G401 (cell line): ENCODE data around the gene SIK3. TPM values are rescaled to one million over a fixed set of nuclear protein-coding genes. Genes with fewer than 3 reads are reported as not detected.

ENCODE experiments used
- DNase-seq: peaks from one replicate; pipeline ENCODE4 v3.0.0-alpha.2; 2015; ENCODE audit warnings: low spot score
- in situ Hi-C: cut with HindIII; loops from 2 replicates; pipeline ENCODE4 v1.10.0; 2016; ENCODE audit warnings: low sequenced_read_pairs, mixed read lengths
- total RNA-seq: library from RNA; depleted of rRNA; stranded (reverse); fragments of >200 nt; shearing (Covaris generic); gene quantifications from 2 replicates; pipeline ENCODE4 v1.2.3, GENCODE V29; 2014

SIK3 gene
- total RNA-seq, 1 experiment from 2014 or later = 8.1 TPM

DNA sequence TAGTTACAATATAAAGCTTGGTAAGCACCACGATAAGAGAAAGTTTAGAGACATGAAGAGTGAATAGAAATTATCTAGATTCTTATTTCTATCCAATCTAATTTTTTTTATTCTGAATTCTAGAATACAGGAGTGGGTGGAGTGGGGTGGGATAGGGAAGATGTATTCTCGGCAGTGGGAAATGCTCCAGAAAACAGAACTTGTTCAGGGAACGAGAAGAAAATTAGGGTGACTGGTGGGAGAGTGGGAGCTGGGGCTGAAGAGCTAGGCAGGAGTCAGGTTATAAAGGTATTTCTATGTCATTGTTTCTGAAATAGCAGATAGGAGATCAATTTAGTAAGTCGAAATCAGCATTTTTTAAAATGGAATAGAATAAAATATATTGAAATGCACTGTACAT is 207.6 kb downstream of the SIK3 start:
- in situ Hi-C loops = no loop called here
- no peak for DNase-seq

DNA sequence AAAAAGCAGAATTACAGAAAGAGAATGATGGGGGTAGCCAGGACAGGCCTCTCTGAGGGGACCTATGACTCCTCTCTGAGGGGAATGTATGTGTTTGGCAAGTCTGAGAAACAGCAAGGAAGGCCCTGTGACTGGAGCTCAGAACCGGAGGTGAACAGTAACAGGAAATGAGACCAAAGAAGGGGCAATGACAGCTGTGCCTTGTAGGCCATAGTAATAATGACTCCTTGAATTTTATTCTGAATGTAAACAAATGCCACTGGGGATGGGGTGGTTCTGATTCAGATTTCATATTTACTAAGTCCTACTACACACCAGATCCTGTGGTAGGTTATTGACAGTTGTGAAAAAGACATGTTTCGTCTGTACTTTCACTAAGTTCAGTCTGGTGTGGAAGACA is 208.0 kb downstream of the SIK3 start:
- DNase-seq = no peak
- in situ Hi-C loops = no loop called here

DNA sequence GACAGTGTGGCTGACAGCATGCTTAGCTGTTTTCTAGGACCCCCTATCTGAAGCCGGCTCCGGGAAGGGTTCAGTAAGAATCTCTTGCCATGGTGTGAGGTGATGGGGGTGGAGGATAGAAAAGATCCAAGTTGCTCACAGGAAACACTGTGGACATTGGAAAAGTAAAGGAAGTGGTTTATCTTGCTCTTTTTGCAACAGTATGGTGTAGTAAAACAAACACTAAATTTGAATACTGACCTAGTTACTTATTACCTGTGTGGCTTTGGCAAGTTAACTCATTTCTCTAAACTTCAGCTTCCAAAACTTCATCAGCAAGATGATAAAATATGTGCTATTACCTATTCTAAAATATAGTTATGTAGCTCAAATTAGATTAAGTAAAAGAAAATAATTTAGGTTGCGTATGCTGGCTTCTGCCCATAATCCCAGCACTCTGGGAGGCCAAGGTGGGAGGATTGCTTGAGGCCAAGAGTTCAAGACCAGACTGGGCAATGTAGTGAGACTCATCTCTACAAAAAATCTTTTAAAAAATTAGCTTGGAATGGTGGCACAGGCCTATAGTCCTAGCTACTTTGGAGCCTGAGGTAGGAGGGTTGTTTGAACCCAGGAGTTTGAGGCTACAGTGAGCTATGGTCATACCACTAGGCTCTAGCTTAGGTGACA is 209.2 kb downstream of the SIK3 start:
- no peak for DNase-seq
- in situ Hi-C loops = no loop called here

DNA sequence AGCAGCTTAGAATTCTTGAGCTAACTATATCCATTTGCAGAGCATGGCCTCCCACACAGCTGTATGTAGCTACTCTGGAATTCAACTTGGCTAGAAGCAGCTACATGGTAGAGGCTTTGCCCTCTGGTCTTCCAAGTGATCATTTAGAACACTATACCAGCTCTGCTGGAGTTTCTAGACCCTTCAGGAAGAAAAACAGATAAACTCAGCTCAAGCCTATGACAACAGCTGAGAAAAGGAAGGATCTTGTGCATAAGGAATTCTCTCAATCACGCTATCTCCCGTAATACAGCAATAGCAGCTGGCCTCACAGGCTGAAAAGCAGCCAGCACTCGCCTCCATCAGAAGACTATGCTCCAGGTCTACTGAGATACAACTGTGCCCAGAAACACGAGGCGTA is 210.2 kb downstream of the SIK3 start:
- DNase-seq = no peak
- in situ Hi-C loops = no loop called here

DNA sequence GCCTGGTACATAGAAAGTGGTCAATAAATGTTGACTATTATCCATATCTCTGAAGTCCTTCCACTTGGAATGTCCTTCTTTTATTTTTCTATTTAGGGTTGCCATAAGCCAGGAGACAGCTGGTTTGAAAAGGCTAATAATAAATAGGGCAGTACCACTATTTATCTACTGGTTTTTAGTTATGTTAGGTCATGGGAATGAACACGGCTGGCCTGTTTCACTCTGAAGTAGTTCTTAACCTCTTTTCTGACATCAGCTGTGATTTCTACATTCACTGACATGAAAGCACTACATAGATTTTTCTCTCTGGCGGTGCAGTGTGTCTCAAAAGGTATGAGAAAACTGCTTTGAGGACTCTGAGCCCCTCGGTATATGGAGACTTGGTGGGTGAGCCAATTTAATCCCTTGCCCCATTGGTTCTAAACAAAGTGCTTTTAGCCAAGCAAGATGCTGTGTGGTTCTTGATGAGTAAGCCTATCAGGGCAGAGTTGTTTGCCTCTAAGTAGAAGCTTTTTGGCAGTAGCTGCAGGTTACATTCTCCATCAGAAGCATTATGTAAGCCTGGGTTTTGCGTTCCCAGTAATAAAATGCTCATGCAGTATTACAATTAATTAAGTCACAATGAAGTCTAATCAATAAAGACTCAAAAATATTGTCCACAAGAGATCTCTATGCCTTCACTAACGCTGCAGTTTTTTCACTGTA is 212.1 kb downstream of the SIK3 start:
- peak; percentile 82 for DNase-seq
- in situ Hi-C loops = no loop called here

DNA sequence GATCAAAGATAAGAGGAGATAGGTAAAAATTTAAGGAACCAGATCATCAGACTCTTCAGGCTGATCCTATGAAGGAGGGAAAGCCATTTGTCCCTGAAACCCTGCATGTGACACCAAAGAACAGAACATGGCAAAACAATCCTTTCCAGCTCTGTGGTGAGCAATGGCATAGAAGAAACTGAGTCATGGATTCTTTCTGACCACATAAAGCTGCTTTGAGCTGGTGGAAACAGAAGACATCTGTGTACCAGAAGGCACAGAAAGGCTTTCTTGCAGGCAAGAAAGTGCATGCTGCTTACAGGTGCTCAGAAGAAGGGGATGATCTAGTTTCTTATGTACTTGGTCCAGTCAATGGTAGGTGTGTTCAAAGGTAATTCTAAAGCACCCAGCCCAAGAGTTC is 215.8 kb downstream of the SIK3 start:
- in situ Hi-C loops = no loop called here
- DNase-seq = no peak

DNA sequence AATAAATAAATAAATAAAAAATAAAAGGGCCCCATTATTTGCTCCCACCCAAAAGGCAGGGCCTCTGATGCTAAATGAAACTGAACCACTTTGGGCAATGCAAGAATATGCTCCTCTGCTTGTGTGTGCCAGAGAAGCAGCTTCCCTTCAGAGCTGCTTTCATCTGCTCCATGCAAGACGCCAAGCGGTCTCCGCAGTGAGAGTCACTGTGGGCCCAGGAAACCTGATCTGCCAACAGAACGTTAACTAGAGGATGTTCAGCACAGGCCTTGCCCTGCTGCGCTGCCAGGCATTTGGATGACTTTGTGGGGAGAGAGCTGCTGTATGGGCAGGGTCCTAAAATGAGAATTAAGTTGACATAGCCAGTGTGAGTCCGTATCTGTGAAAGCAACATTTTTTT is 217.1 kb downstream of the SIK3 start:
- in situ Hi-C loops = no loop called here

DNA sequence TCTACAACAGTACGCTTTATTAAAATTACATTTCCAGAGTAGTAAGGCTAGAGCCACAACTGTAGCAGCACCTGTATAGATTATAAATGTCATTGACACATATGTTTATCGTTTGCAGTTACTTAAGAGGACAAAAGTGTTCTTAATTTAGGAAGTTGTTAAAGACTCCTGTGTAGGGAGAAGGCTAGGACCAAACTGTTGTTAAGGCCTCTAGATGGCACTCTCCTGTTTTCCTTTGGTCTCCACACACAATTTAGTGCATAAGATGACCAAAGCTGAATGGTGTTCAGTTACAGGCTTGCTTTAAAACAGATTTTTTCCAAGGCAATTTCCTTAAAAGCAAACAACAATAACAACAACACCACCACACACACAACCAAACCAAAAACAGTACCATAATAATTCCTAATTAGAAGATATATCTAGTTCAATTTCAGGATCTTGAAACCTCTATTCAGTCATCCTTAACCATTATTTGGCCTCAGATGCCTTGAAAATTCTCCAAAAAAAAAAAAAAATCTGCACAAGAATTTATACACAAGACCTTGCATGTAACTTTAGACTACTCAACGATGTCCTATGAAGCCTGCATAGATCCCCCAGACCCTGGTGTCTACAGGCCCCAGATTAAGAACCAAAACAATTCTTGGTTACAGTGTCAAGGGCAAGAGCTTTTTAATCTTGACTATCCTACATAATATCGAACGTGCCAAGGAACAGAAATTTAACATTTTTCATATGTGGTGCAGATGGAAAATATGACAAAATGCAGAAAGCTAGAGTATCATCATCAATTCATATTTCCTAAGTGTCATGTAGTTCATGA is 218.2 kb downstream of the SIK3 start:
- DNase-seq = peak; percentile 86
- in situ Hi-C loops = no loop called here

More for the DNA sequence above, 217.1 kb downstream of the SIK3 start:
- DNase-seq = peak; percentile 86

DNA sequence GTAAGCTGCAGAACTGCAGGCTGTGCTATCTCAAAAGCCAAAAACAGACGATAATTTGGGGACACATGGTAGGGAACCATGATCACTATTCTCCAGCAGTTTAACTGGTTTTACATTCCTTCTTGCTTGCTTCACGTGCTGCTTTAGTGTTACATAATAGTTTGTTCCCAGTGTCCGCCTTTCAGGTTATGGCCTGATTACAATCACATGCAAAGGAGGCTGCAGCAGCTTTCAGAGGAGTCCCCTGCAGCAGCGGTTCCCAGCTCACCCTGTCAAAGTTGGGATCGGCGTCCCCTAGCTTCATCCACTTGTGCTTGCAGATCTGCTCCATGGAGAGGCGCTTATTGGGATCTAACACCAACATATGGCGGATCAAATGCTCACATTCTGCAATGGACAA is 221.6 kb downstream of the SIK3 start:
- DNase-seq = peak; percentile 53
- in situ Hi-C loops = no loop called here

DNA sequence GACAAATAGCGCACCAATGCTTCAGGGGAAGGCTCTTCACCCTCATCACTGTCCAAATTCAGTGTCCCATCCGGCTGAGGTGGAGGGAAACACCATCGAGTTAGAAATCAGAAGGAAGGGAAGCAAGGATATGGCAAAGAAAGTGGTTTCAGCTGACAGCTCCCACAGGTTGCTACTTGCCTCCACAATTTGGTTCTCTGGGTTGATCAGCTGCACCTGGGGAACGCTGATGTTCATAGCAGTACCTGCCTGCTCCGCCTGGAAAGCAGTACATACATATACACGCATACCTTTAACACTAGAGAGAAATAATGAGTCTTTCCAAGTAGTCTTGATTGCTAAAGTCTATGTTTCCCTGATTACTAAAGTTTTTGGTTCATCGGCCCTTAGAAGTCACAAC is 223.0 kb downstream of the SIK3 start:
- no peak for DNase-seq
- in situ Hi-C loops = no loop called here

DNA sequence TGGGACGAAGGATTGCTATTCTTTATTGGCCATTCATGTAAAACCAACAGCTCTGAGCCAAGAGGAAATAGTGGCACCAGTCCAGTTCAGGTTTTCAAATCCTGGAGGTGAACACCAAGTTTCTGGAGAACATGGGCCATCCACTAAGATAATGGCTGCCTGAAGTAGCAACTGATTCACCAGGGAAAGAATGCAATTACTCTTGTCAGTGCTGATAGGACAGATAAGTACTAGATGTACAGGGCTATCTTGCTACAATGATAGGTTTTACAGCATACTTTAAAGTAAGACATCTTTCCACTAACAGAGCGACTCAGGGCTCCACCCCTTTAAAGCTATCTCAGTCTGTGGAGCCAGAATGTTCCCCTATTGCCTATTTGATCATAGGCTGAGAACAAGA is 224.0 kb downstream of the SIK3 start:
- no peak for DNase-seq
- in situ Hi-C loops = no loop called here

DNA sequence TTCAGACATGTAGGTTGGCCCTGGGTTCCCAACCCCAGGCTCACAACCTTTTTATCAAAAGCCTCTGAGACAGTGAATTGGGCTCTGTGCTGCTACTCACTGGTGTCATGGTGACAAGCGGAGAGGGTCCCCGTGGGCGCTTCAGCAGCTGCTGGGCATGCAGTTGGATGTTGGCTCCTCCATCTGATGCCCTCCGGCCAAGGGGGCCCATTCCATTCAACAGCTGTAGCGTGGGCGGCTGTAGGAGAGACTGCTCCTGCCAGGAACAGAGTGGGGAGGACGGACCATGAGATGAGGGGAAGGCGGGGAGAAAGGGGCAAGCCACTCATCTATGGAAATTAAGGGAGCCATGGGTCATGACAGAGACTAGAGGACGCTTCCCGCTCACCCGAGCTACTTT is 224.8 kb downstream of the SIK3 start:
- DNase-seq = no peak

DNA sequence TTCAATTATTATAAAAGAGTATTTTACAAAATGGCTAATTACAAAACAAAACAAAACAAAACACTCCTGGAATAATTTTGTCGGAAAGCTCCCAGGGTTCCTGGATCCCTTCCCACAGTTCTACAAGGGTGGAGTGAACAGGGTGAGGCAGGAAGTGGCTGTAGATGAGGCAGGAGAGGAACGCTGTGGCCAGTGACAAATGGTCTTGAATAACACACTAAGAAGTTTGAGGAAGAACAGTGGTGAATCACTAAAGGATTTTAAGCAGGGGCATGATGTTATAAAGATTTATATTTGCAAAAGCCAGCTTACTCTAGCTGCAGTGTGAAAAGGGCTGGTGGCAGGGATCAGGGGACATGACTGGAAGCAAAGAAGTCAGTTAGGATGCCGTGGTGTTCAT is 227.0 kb downstream of the SIK3 start:
- no peak for DNase-seq

More for the DNA sequence above, 224.8 kb downstream of the SIK3 start:
- in situ Hi-C loops = no loop called here

DNA sequence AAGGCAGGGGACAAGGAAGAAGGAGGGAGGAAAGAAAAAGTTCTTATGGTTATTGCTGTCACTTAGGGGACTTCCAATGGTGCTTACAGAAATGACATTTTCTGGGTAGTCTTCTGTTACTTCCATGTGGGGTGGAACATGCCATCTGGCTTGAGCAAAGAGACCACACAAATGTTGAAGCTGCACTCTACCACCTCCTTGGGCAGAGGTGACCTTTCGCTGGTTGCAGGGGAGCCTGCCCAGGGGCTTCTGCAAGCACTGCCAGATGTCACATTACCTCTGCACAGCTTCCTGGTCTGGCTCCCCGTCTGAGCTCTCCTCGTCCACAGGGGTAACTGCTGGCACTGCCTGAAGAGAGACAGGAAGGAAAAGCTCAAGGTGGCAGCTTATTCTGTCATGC is 228.2 kb downstream of the SIK3 start:
- no peak for DNase-seq
- in situ Hi-C loops = no loop called here

More for the DNA sequence above, 227.0 kb downstream of the SIK3 start:
- in situ Hi-C loops = no loop called here

DNA sequence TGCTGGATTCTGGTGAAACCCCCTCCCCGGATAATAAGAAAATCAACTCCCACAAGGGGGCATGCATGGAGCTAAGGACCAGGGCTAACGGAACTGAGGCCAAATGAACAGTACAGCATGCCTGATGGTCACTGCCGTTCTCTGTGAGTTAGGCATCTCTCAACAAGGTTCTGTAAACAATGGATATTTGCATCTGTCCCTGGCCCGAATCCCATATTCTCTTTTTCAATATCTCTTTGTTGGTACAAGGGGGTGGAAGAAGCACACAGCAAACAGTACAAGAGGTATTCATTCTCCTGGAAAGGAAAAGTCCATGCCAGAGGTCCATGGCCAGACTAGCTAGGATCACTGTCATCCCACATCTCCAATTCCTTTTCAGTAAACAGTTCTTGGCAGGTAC is 228.6 kb downstream of the SIK3 start:
- DNase-seq = no peak
- in situ Hi-C loops = no loop called here

DNA sequence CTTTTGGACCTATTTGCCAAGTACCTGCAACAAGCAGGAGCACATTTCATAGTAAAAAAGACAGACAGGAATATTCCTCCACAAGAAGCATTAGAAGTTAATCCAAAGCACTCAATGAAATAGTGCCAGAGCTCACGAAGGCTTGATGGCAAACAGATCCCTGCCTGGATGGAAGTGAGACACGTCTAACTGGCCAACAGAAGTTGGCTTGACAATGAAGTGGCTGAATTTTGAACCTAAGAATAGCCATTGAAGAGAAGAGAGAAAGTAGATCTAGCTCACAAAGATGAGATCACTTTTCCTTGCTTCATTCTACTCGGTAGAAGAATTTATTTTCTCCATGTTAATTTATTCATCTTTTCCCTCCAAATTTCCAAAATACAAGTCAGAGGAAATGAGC is 230.2 kb downstream of the SIK3 start:
- DNase-seq = no peak
- in situ Hi-C loops = no loop called here

DNA sequence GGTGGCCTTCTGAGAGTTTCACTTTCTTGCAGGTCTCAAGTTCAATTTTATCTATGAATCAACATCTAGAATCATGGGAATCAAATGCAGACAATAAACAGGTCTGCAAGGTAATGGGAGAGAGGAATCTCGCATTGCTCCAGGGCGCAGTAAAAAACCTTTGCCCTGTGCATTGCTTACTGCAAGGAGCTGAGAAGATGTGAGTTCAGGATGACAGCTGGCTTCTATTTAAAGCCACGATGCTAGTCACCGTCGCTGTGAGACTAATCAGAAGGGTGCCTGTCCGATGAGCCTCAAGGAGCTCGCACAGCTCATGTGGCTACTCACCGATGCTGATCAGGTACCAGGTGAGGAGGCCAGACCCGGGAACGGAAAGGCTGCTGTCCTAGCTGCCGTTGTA is 230.6 kb downstream of the SIK3 start:
- in situ Hi-C loops = no loop called here
- DNase-seq = no peak

DNA sequence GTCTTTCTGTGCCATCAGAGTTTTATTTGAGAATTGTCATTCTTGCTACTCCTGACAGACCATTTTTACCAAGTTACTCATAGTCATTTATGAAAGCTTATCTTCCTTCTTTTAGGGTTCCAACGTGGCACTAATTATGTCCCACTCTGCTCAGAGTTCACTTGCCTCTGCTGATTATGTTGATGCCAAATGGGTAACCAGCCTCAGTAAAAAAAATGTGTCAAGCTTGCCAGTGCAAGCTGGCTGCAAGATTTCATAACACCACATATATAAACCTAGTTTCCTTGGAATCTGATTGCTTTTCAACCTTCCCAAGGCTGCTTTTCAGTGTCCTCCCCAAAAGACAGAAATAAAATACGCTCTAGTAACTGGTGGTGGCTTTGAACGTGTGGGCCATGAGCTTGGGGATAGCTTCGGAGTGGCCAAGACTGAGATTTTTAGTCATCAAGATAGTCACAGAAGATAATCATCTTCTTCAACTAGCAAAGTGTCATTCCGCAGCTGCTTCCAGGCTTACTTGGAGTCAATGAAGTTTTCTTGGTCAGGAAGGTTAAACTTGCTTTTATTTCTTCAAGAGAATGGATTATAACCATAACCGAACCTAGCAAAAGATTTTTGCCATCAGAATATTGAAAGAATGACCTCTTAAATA is 231.3 kb downstream of the SIK3 start:
- in situ Hi-C loops = no loop called here
- no peak for DNase-seq

DNA sequence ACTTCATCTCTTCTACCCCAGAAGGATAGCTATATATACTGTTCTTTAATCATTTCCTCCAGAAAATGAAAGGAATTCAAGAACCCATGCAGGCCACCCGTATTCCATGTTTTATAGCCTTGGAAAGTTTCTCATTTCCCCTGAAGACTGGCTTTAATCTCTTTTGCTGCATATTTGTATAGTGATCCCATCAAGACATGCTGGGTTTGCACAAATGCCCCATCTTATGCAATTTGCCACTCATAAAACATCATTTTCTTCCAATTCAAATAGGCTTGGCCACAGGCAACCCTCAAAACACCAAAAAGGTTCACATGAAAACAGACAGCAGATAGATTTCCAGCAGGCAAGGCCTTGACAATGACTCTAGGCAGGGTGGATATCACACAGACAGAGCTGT is 232.5 kb downstream of the SIK3 start:
- no peak for DNase-seq
- in situ Hi-C loops = no loop called here

DNA sequence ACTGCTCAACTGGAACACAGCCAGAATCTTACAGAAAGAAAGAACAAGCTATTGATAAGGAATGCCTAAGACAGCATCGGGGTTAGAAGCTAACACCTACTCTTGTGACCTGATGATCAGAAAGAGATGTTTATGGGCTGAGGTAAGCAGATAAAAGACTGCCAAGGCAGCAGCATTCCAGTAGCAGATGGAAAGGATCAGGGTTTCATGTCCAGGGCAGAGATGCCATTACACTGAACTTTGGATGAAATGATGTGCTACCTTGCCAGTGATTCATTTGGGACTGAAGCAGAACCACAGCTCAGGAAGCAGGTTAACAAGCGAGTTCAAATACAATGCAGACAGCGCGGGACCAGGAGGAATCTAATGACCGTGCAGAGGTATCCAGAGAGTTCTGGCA is 233.7 kb downstream of the SIK3 start:
- in situ Hi-C loops = no loop called here
- DNase-seq = no peak
